ENCODE measurements around the gene PGLYRP1.

The PGLYRP1 gene

DNA sequence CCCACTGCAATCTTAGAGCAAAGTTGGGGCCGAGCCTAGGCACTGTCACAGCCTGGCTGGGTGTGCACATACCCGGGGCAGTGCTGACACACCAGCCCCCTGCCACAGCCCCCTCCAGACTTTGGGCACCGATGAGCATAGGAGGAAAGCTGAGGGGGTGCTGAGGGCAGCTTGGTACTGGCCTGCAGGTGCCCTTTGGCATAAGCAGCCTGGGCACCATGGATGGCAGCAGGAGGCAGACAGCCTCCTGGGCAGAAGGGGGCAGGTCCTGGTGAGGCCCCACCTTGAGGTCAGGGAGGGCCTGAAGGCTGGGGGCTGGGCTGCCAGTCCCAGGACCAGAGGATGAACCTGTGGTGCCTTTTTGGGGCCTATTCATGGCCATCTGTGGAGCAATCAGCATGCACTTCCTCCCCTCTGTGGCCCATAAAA is 9.8 kb upstream of the PGLYRP1 start:
- DNase-seq (ENCODE audit: low spot score) = no peak

DNA sequence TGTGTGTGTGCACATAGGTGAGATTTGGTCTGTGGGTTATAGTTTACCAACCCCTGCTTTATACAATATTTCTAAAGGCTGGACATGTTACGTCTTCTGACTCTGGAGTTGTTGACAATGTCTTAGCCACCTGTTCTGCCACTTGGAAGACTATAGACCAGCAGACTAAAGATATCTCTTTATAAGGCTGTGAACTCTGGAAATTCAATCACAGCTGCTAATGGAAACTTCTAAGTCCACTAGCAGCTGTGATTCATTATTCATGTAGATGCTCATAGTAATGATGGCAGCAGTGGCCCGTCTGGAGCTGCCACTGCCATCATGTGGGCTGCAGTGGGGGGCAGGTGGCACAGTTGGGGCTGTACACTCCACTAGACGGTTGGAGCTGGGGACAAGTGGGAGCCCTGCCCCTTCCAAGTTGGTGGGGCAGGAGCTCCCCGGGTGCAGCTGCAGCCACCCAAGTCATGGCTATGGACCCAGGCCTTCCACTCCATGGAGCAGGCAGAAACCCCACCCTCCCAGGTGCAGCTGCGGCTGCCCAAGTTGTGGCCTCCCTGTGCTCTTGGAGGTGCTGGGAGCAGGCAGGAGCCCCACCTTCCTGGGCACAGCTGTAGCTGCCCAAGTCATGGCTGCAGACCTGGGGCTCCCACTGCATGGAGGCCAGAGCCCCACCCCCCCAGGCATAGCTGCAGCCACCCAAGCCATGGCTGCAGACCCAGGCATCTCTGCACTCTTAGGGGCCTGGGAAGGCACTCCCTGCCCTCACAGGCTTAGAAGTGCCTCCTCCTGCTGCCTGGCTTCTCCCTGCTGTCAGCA is 9.1 kb upstream of the PGLYRP1 start:
- no peak for DNase-seq (ENCODE audit: low spot score)

DNA sequence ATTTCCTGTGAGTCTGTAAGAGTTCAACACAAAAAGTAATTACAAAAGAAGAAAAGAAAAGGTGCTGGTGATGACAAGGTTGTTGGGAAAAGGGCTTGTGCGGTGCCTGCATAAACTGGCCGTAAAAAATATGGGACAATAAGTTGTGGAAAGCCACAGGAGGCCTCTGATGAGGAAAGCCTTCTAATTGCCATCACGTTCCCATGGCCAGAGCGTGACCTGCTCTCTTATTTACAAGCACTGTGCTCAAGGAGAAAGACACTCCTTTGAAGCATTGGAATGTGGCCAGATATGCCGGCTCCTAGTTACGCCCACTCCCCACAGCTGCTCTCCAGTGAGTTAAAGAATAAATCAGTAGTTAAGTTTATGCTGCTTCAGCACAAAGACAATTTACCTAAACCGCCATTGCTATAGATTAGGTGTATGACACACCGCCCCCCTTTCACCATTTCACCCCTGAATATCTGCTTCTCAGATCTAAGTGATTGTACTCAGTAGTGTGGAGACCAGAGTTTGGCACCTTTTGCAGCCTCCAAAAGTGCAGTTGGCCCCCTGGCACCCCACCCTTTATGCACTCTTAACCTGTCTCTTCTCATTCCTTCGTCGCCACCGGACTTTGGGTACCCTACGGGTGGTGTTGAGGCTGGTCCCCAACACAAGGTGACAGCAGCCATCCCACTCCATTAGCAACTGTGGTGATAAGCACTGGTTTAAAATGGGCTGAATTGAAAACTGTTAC is 8.1 kb upstream of the PGLYRP1 start:
- no peak for DNase-seq (ENCODE audit: low spot score)

DNA sequence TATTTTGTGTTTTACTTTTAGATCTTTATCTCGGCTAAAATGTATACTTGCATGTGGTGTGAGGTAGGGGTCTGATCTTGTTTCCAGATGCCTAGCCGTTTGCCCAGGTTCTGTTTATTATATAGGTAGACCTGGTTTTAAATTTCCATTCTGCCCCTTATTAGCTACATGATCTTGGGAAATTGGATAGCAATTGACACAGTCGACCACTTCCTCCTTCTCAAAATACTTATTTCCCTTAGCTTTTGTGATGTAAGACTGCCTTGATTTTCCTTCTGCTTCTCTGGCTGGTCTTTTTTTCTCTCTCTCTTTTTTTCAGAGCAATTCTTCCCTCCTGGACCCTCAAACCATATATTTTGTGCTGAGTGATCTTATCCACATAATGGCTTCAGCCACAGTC is 3.0 kb upstream of the PGLYRP1 start:
- DNase-seq (ENCODE audit: low spot score) = no peak

DNA sequence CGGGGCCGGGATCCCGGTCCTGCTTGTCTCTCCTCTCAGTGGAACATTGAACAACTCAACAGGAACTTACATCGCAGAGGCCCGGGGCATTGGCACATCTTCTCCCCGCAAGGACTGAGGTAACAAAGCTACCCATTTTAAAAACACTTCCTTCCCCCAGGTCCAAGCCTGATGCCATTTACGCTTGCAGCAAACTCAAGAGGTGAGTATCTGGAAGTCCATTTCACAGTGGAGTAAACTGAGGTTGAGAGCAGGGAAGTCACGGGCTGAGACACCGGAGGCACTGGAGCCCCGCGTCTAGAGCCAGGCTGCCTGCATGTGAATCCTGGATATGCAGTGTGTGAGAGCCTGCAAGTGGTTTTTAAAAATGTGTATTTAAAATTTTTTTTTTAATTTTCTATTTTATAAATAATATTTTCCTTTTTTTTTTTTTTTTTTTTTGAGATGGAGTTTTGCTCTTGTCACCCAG is 492 bp upstream of the PGLYRP1 start:
- no peak for DNase-seq (ENCODE audit: low spot score)

DNA sequence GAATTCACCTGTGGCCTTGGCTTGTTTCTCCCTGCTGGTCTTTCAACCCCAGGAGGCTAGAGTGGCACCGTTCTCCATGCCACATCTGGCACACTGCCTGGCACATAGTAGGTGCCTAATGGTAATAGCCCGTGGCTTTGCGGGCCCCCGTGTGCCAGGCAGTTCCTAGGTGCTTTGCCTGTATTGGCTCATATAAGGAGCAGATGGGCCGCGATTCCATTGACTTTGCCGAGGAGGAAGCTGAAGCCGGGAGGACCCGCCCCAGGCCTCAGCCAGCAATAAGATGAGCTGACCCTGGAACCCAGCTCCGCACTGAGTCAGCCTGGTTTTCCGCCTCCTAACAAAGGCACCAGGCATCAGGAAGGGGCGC is 807 bp downstream of the PGLYRP1 start:
- no peak for DNase-seq (ENCODE audit: low spot score)

DNA sequence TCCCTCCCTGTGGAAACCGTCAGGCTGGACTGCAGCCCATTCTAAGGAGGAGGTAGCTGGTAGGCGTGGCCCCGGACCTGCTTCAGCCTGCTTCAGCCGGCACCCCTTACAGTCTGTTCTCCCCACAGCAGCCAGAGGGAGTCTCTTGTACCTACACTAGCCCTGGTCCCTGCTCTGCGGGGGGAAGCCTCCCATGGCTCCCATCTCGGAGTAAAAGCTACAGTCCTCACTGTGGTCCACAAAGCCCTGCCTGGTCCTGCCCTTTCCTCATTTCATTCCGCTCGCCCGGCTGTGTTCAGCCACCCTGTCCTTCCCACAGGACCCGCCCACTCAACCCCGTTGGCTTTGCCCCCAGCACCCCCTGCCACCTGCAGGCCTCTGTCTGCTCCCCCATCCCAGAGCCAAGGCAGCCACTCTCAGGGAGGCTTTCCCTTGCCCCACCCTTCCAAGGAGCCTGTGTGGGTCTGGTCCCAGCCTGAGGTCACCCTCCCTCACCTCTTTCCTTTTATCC is 1.3 kb downstream of the PGLYRP1 start:
- DNase-seq (ENCODE audit: low spot score) = no peak

DNA sequence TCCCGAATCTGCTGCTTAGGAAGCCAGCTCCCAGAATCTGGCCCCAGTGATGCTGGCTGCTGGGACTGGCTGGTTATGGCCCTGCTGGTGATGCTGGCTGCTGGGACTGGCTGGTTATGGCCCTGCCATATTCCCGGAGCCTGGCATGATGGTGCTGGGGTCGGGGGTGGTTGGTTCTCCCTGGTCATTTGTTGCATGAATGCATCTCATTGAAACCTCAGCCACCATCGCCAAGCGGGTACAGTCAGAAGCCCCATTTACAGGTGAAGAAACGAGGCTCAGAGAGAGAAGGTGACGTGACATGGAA is 2.1 kb downstream of the PGLYRP1 start:
- no peak for DNase-seq (ENCODE audit: low spot score)

DNA sequence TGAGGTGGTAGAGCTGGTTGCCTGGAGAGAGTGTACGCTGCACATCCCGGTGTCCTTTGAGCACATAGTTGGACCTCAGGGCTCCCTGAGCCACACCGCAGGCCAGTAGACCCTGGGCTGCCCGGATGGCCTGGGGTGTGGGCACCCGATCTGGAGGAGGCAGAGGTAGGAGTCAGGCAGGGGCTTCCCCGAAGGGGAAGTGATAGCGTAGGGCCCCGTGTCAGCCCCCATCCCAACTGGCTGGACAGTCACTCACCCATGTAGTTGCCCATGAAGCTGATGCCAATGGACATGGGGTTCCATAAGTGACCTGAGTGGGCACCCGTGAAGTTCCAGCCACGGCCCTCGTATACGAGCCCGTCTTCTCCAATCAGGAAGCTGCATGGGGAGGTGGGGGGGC is 3.6 kb downstream of the PGLYRP1 start:
- no peak for DNase-seq (ENCODE audit: low spot score)

DNA sequence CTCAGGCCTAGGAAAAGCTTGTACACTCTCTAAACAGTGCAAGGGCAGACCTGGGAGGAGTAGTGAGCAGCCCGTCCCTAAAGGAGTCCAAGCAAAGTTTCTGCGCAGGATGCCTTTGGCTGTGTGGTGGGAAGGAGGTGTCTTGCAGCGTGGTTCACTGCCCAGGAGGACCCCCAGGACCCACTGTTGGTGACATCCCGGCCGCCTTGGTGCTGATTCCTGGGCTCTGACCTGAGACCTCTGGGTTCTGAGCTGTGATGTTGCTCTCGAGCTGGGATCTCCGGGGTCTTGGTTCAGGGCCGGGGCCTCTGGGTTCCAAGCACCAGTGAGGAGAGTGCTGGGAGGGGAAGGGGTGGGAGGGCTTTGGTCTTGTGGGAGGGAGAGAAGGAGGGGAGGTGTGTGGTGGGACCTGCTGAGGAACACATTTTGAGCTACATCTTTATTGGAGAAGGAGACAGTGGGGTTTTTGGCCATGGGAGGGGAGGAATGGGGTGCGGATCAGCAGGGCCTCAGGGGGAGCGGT is 4.1 kb downstream of the PGLYRP1 start:
- DNase-seq (ENCODE audit: low spot score) = no peak

DNA sequence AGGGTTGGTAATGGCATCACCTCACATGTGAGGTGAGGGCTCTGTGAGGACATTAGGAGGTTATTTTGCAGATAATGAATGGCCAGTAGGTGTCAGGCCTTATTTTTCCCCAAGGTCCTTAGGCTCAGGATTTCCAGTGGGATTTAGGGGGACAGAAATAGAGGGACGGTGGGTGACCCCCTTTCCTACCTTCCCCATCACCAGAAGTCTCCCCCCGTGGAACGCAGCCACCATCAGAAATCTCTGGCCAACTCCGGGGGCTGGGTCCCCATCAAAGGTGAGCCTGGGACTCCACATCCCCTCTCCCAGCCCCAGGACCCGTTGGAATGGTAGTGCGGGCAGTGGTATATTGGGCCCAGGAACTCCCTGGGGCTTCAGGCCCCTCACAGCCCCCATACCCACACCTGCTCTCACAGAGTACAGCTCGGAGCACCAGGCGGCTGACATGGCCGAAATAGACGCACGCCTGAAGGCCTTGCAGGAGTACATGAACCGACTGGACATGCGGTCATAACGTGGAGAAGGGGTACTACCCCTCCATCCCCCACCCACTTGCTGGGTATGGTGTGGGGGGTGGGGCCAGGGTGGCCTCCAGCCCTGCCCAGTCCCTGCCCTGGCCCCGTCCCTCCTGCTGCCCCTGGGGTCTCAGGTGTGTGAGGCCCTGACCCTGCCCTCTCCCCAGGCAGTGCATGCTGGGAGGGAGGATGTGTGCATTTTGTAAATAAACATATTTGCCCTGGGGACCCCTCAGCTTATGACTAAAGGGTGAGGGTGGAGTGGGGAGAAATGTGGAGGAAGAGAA is 4.8 kb downstream of the PGLYRP1 start:
- no peak for DNase-seq (ENCODE audit: low spot score)

DNA sequence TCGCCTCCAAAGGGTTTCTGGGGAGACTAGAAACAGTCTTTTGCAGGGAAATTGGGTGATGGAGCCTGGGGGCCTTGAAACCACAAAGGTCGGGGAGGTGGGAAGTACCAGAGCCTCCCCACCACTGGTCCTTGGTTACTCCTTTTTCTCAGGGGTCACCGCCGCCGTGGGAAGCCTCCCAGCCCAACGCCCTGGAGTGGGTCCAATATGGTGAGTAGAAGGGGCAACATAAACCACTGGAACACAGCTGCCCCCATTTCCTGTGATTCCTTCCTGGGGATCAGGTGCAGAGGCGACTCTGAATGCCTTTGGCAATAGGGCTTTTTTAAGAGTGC is 5.8 kb downstream of the PGLYRP1 start:
- DNase-seq (ENCODE audit: low spot score) = no peak

DNA sequence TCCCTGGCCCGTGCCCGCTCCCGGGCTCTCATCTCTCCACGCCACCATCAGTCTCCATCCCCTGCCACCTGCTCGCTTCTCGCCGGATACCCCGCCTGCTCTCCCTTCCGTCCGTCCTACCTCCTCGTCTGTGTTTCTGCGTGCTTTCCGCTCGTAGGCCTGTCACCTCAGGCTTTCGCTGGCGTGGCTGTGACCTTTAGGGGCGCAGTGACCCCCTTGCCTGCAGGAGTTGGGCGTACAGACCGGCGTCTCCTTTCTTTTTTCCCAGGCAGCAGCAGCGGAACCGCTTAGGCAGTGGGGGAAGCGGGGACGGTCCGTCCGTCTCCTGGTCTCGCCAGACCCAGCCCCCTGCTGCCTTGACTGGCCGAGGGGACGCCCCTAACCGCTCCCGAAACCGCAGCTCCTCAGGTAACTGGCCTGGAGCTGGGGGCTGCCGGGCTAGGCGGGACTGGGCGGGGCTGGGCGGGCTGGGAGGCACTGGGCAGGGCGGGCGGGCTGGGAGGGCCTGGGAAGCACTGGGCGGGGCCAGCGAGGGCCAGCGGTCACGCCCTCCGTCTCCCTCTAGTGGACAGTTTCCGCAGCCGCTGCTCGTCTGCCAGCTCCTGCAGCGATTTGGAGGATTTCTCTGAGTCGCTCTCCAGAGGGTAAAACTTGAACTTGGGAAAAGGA is 6.3 kb downstream of the PGLYRP1 start:
- DNase-seq (ENCODE audit: low spot score) = peak; percentile 89

DNA sequence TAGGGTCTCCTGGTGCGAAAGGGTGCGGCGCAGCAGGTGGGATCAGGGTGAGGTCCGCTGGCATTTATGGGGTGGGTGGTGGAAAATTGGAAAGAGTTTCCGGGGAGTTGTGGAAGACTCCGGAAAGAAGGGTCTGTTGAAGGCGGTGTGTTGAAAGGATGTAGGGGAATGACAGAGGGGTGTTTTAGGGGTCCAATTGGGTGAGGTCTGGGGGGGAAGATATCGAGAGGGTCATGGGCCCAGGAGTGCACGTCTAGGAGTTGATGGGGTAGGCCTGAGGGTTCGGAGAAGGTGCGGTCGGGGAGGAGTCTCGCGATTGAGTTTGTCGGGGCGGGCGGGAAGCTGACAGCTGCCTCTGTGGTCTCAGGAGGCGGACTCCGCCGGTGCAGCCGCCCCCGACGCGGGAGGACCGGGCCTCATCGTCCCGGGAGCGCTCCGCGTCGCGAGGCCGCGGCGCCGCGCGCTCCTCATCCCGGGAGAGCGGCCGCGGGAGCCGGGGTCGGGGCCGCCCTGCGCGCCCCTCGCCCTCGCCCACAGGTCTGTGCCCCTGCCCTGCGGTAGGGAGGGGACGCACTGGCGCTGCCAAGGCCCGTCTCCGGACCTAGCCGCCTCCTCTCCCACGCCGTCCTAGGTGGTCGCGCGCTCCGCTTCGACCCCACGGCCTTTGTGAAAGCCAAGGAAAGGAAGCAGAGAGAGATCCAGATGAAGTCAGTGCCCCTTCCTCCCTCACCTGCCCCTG is 7.0 kb downstream of the PGLYRP1 start:
- DNase-seq (ENCODE audit: low spot score) = no peak

DNA sequence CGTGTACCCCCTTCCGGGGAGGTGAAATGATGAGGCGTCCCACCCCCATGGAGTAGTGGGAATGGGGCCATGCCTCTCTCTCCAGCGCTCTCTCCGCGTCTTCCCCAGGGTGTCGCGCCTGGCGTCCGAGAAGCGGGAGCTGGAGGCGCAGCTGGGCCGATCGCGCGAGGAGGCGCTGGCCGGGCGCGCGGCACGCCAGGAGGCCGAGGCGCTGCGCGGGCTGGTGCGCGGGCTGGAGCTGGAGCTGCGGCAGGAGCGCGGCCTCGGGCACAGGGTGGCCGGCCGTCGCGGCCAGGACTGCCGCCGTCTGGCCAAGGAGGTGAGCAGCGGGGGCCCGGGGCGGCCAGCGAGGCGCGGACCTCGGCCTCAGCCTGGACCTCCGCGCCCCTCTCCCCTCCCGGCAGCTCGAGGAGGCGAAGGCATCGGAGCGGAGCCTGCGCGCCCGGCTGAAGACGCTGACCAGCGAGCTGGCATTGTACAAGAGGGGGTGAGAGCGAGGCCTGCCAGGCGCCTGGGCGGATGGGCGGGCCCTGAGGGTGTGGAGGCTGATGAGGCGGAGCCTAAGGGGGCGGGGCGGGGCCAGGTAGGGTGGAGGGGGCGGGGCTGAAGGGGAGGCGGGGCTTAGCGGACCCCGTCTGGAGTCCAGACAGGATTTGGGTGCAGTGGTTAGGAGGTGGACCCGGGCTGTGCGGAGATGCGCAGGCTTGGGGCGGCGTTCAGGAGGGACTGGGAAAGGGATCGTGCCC is 7.7 kb downstream of the PGLYRP1 start:
- peak; percentile 64 for DNase-seq (ENCODE audit: low spot score)

DNA sequence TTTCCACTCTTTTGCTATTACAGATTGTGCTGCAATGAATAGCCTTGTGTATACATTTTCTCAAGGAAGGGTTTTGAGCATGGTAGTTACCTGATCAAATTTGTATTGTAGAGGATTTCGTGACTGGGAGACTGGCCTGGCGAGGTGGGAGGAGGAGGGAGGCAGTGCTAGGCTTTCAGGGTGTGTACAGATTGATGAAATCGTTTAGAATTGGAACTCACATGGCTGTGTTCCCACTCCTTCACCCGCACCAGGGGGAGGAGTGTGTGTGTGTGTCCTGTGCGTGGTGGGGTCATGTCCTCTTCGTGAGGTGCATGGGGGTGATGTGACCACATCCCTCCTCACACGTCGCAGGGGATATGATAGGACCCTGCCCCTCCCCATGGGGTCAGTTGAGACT is 8.3 kb downstream of the PGLYRP1 start:
- no peak for DNase-seq (ENCODE audit: low spot score)

DNA sequence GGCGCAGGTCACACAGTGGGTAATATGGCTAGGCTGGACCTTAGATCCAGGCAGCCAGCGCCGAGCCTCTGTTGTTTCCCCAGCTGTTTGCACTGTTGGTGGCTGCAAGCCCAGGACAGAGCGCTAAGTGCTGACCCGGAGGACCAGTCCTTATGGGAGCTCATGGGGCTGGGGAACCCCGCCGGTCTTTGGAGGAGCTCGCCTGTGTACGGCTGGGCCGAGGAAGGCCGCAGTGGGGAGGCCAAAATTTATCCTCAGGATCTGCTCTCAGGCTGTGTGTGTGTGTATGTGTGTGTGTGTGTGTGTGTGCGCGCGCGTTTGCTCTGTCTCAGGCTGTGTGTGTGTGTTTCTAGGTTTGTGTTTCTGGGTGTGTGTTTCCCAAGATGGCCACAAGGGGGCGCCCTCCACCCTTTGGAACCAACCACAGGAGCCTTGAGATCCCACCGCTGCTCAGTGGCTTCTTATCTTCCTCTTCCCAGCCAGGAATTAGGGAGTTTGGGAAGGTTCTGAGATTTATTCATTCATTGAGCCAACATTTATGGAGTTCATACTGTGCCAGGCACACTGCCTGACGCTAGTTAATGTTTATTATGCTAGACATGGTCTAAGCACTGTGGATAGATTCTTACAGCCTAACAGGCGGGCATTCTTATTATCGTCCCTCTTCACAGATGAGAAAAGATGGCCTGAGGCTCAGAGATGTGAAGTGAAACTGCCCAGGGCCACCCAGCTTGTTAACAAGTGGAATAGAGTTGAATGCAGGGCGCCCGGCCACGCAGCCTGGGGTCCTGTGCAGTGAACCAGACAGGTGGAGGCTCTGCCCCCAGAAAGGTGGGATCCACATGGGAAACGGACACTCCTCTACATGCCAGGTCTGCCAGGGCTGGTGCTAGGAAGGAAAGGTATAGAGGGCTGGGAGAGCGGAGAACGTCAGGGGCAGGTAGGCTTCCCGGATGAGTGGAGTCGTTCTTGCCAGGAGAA is 13.0 kb downstream of the PGLYRP1 start:
- DNase-seq (ENCODE audit: low spot score) = peak; percentile 73

DNA sequence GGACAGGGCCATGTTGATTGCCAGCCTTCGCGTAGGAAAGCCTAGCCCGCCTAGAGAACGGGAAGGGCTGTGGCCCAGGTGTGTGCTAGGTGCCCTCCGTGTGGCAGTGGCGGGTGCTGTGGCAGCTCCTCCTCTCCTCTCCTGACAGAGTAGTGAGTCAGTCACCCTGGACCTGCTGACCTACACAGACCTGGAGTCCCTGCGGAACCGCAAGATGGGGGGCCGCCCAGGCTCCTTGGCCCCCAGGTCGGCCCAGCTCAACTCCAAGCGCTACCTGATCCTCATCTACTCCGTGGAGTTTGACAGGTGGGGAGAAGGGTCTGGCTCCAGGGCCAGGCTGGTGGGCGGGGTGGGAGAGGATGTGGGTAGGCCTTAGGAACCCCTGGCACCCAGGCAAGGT is 16.4 kb downstream of the PGLYRP1 start:
- DNase-seq (ENCODE audit: low spot score) = no peak

DNA sequence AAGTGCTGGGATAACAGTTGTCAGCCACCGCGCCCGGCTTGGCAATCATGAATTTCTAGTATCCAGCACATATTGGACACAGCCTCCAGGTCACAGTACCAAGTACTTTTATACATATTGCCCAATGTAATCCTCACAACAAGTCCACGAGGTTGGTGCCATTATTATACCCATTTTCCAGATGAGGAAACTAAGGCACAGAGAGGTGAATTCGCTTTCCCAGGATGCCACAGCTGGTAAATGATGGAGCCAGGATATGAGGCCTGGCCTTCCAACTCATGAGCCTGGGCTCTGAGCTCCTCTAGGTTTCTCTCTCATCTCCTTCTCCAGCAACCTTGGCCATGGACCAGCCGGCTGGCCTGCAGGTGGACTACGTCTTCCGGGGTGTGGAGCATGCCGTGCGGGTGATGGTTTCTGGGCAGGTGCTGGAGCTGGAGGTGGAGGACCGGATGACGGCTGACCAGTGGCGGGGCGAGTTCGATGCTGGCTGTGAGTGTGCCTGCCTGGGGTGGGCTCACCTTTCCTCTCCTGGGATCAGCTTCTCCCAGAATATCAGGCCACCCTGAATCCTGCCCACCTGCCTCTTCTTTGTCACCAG is 20.1 kb downstream of the PGLYRP1 start:
- DNase-seq (ENCODE audit: low spot score) = no peak
